H9 (cell line): ENCODE results near the gene RAP1GAP2. TPM values are rescaled to one million over a fixed set of nuclear protein-coding genes. Genes with fewer than 3 reads are reported as not detected.

Experiments used
- DNase-seq: peaks from one replicate; pipeline ENCODE4 v3.0.0-alpha.2; 2017
- H2AFZ ChIP-seq: one replicate; pipeline ENCODE4 v1.6.1; 2013; ENCODE audit warnings: mild to moderate bottlenecking, low read length, control low read depth, moderate library complexity
- H2AK5ac ChIP-seq: 2 replicates; pipeline ENCODE4 v1.6.1; 2013; ENCODE audit warnings: low read length, control low read depth, mixed read lengths; ENCODE audit not compliant: insufficient read length
- H2BK120ac ChIP-seq: one replicate; pipeline ENCODE4 v1.6.1; 2013; ENCODE audit warnings: low read depth, mild to moderate bottlenecking, low read length, control low read depth, inconsistent platforms; ENCODE audit not compliant: poor library complexity, severe bottlenecking
- H2BK12ac ChIP-seq: 2 replicates; pipeline ENCODE4 v1.6.1; 2013; ENCODE audit warnings: low read length, control low read depth, mixed read lengths, low read depth; ENCODE audit not compliant: insufficient read length
- H2BK15ac ChIP-seq: 2 replicates; pipeline ENCODE4 v1.6.1; 2013; ENCODE audit warnings: low read depth, low read length, control low read depth
- H2BK20ac ChIP-seq: one replicate; pipeline ENCODE4 v1.6.1; 2013; ENCODE audit warnings: low read depth, mild to moderate bottlenecking, low read length, control low read depth, inconsistent platforms; ENCODE audit not compliant: poor library complexity, severe bottlenecking
- H2BK5ac ChIP-seq: 2 replicates; pipeline ENCODE4 v1.6.1; 2013; ENCODE audit warnings: low read length, control low read depth, mixed read lengths; ENCODE audit not compliant: insufficient read length
- H3K14ac ChIP-seq: 2 replicates; pipeline ENCODE4 v1.6.1; 2013; ENCODE audit warnings: low read length, control low read depth; ENCODE audit not compliant: insufficient read depth
- H3K18ac ChIP-seq: 2 replicates; pipeline ENCODE4 v1.6.1; 2013; ENCODE audit warnings: low read depth, mild to moderate bottlenecking, mixed read lengths, low read length, control low read depth; ENCODE audit not compliant: insufficient read length
- H3K23ac ChIP-seq: 2 replicates; pipeline ENCODE4 v1.6.1; 2013; ENCODE audit warnings: low read length, control low read depth, mixed read lengths, low read depth; ENCODE audit not compliant: insufficient read length
- H3K23me2 ChIP-seq: 2 replicates; pipeline ENCODE4 v1.6.1; 2013; ENCODE audit warnings: low read depth, mild to moderate bottlenecking, mixed read lengths, low read length, control low read depth; ENCODE audit not compliant: insufficient read length, poor library complexity, severe bottlenecking
- H3K27ac ChIP-seq: 2 replicates; pipeline ENCODE4 v1.5.1; 2013; ENCODE audit warnings: low read length, control low read depth, mixed read lengths, low read depth; ENCODE audit not compliant: insufficient read length
- H3K27me3 ChIP-seq: 2 replicates; pipeline ENCODE4 v1.6.1; 2013; ENCODE audit warnings: low read length, control low read depth, inconsistent platforms; ENCODE audit not compliant: insufficient read depth
- H3K4ac ChIP-seq: 2 replicates; pipeline ENCODE4 v1.6.1; 2013; ENCODE audit warnings: low read depth, mild to moderate bottlenecking, control low read depth, inconsistent platforms, low read length, moderate library complexity
- H3K4me1 ChIP-seq: 2 replicates; pipeline ENCODE4 v1.6.1; 2013; ENCODE audit warnings: low read length, control low read depth, inconsistent platforms; ENCODE audit not compliant: insufficient read depth
- H3K4me2 ChIP-seq: 2 replicates; pipeline ENCODE4 v1.6.1; 2013; ENCODE audit warnings: low read length, control low read depth, mixed read lengths; ENCODE audit not compliant: insufficient read length, insufficient read depth
- H3K56ac ChIP-seq: 2 replicates; pipeline ENCODE4 v1.6.1; 2013; ENCODE audit warnings: low read depth, mild to moderate bottlenecking, mixed read lengths, low read length, control low read depth; ENCODE audit not compliant: insufficient read length
- H3K79me1 ChIP-seq: 2 replicates; pipeline ENCODE4 v1.6.1; 2013; ENCODE audit warnings: low read depth, mild to moderate bottlenecking, moderate library complexity, low read length, control low read depth, inconsistent platforms; ENCODE audit not compliant: insufficient read depth, poor library complexity, severe bottlenecking
- H3K79me2 ChIP-seq: 2 replicates; pipeline ENCODE4 v1.6.1; 2013; ENCODE audit warnings: low read length, control low read depth, inconsistent platforms; ENCODE audit not compliant: insufficient read depth
- H3K9ac ChIP-seq: 2 replicates; pipeline ENCODE4 v1.6.1; 2013; ENCODE audit warnings: low read length, control low read depth, mixed read lengths; ENCODE audit not compliant: insufficient read length; ENCODE audit errors: extremely low read depth
- H3K9me3 ChIP-seq: one replicate; pipeline ENCODE4 v1.6.1; 2013; ENCODE audit warnings: low read depth, low read length, inconsistent platforms; ENCODE audit not compliant: control insufficient read depth
- H3T11ph ChIP-seq: one replicate; pipeline ENCODE4 v1.6.1; 2013; ENCODE audit warnings: mild to moderate bottlenecking, low read length, control low read depth, inconsistent platforms
- H4K20me1 ChIP-seq: one replicate; pipeline ENCODE4 v1.6.1; 2013; ENCODE audit not compliant: control insufficient read depth, insufficient read length, insufficient read depth
- H4K5ac ChIP-seq: 2 replicates; pipeline ENCODE4 v1.6.1; 2013; ENCODE audit warnings: low read depth, mild to moderate bottlenecking, mixed read lengths, low read length, control low read depth; ENCODE audit not compliant: insufficient read length
- H4K8ac ChIP-seq: replicated peaks from 2 replicates; pipeline ENCODE4 v1.6.1; 2013; ENCODE audit warnings: low read length, control low read depth, mixed read lengths, low read depth; ENCODE audit not compliant: insufficient read length
- H4K91ac ChIP-seq: 2 replicates; pipeline ENCODE4 v1.6.1; 2013; ENCODE audit warnings: low read depth, mild to moderate bottlenecking, moderate library complexity, mixed read lengths, low read length, control low read depth; ENCODE audit not compliant: insufficient read length
- H3K27ac Mint-ChIP-seq, 3 experiments: 2 replicates in 2 of 3; 3 replicates in 1 of 3; pipeline ENCODE4 v1.8.0; 2020 to 2021; ENCODE audit warnings: mixed read lengths in 3 of 3, mild to moderate bottlenecking in 1 of 3, moderate library complexity in 1 of 3
- H3K27me3 Mint-ChIP-seq: 2 replicates; pipeline ENCODE4 v1.8.0; 2021; ENCODE audit warnings: low read depth, mild to moderate bottlenecking, moderate library complexity, mixed read lengths
- H3K36me3 Mint-ChIP-seq, 3 experiments: 2 replicates in 2 of 3; 3 replicates in 1 of 3; pipeline ENCODE4 v1.8.0; 2020 to 2021; ENCODE audit warnings: low read depth in 3 of 3, mixed read lengths in 3 of 3; ENCODE audit not compliant: insufficient read depth in 1 of 3
- H3K4me1 Mint-ChIP-seq, 2 experiments: 2 replicates each; pipeline ENCODE4 v1.8.0; 2020; ENCODE audit warnings: mixed read lengths in 2 of 2
- H3K4me3 Mint-ChIP-seq, 2 experiments: 2 replicates in 1 of 2; 3 replicates in 1 of 2; pipeline ENCODE4 v1.8.0; 2020 to 2021; ENCODE audit warnings: mild to moderate bottlenecking in 2 of 2, mixed read lengths in 2 of 2, moderate library complexity in 1 of 2
- H3K9me3 Mint-ChIP-seq, 2 experiments: 2 replicates in 1 of 2; 3 replicates in 1 of 2; pipeline ENCODE4 v1.8.0; 2020; ENCODE audit warnings: mild to moderate bottlenecking in 2 of 2, mixed read lengths in 2 of 2, moderate library complexity in 1 of 2
- CTCF ChIP-seq: fragments of 200-600 bp; sonication (generic); conservative IDR thresholded peaks from 3 replicates; pipeline ENCODE4 v1.8.0; 2021; ENCODE audit warnings: antibody characterized with exemption, mild to moderate bottlenecking
- WGBS: extraction: QIAGEN DNeasy Blood & Tissue Kit; methylation state at CpG from one replicate; pipeline ENCODE4 v1.1.7; 2013; ENCODE audit warnings: missing lambda C conversion rate, low lambda C conversion rate, mixed read lengths; ENCODE audit not compliant: insufficient read length; ENCODE audit errors: extremely low coverage; 5-methylcytosine and 5-hydroxymethylcytosine counted together
- total RNA-seq: library from RNA; stranded (reverse); gene quantifications from 2 replicates; pipeline ENCODE4 v1.2.1, GENCODE V29; 2021

The RAP1GAP2 gene
- total RNA-seq, 1 experiment from 2014 or later, result 33.8 TPM

GRCh38 chr17:3027786-3028532, 231.7 kb downstream of the RAP1GAP2 start:
- 0 out of 7 replicates have a peak overlapping the region, but pooled peaks of 1 of the 3 experiments have one; percentile 8 for H3K27ac Mint-ChIP-seq
- H4K5ac ChIP-seq, result no peak overlapping the region

More at GRCh38 chr17:3027786-3028532, 231.7 kb downstream of the RAP1GAP2 start:
- Histone ChIP-seq H3K9me3 (no peaks in the 10 kb centered on the region), H2BK5ac (no peak overlapping the region), H3K79me1 (no peaks in the 10 kb centered on the region), H3K27me3 (no peaks in the 10 kb centered on the region), H2AFZ (no peak overlapping the region), H2BK120ac (no peak overlapping the region), H2BK20ac (no peak overlapping the region), H3K79me2 (no peaks in the 10 kb centered on the region), H3K27ac (no peak overlapping the region), H3K4ac (no peak overlapping the region), H4K20me1 (no peaks in the 10 kb centered on the region), H3K14ac (no peak overlapping the region), H3K18ac (no peak overlapping the region), H4K91ac (no peak overlapping the region), H4K8ac (no peak overlapping the region), H2AK5ac (no peak overlapping the region), H3T11ph (no peak overlapping the region), H3K4me2 (no peak overlapping the region), H3K9ac (no peak overlapping the region), H3K23me2 (no peaks in the 10 kb centered on the region), H2BK15ac (no peak overlapping the region), H3K23ac (no peak overlapping the region), H2BK12ac (no peak overlapping the region), H3K56ac (no peak overlapping the region), H3K4me1 (no peaks in the 10 kb centered on the region)
- Mint-ChIP-seq H3K4me3 (no peak overlapping the region), H3K9me3 (peaks cover 4 to 10% of the 10 kb centered on the region in 2 experiments; a peak in 3 of 5 replicates), H3K27me3 (no peaks in the 10 kb centered on the region), H3K4me1 (no peaks in the 10 kb centered on the region), H3K36me3 (peaks cover 19 to 44% (median 34%) of the 10 kb centered on the region in 3 experiments)
- WGBS, result no CpG with 5 or more reads among the region's 18 CpGs
- no peak for DNase-seq
- no peak for TF ChIP-seq CTCF
